HG02678 (cell line): ENCODE measurements around the gene NANOS2.
"Not testable (repeated sequence)": the region's sequence is repeated elsewhere in the genome, so short reads cannot be mapped to it uniquely, and the experiment has no call there.

Source experiments
- ATAC-seq: cut with Tn5 transposase; IDR thresholded peaks from one replicate; pipeline ENCODE4 v1.9.1; 2021; ENCODE audit warnings: mild to moderate bottlenecking, moderate library complexity; ENCODE audit not compliant: unreplicated experiment

Gene NANOS2

GRCh38 chr19:45897261-45897812 lies 17.2 kb downstream of the NANOS2 start:
- ATAC-seq = no peak

GRCh38 chr19:45895983-45896599 lies 18.5 kb downstream of the NANOS2 start:
- not testable (repeated sequence) for ATAC-seq

- ATAC-seq = no peak
Measured at GRCh38 chr19:45895519-45895972, 19.0 kb downstream of the NANOS2 start.

GRCh38 chr19:45890877-45891276 lies 23.7 kb downstream of the NANOS2 start:
- no peak for ATAC-seq

GRCh38 chr19:45889210-45889885 lies 25.2 kb downstream of the NANOS2 start:
- ATAC-seq = no peak

GRCh38 chr19:45887200-45887710 lies 27.3 kb downstream of the NANOS2 start:
- no peak for ATAC-seq

- peak; percentile 59 for ATAC-seq
Measured at GRCh38 chr19:45886427-45887199, 28.0 kb downstream of the NANOS2 start.

GRCh38 chr19:45885556-45886426 lies 28.8 kb downstream of the NANOS2 start, which contains the start of gene IRF2BP1:
Gene IRF2BP1, minus strand, starts transcription at chr19:45886141. Its CDS starts 367 bp downstream, at chr19:45885774.
- ATAC-seq = peak; percentile 49

GRCh38 chr19:45884682-45885555 lies 29.7 kb downstream of the NANOS2 start:
- ATAC-seq = no peak

- no peak for ATAC-seq
Measured at GRCh38 chr19:45883881-45884681, 30.5 kb downstream of the NANOS2 start.

- ATAC-seq = no peak
Measured at GRCh38 chr19:45883586-45883880, 31.0 kb downstream of the NANOS2 start.

GRCh38 chr19:45882652-45883585 lies 31.7 kb downstream of the NANOS2 start:
- ATAC-seq = peak; percentile 40

GRCh38 chr19:45881909-45882528 lies 32.6 kb downstream of the NANOS2 start:
- no peak for ATAC-seq

- ATAC-seq = no peak
Measured at GRCh38 chr19:45881082-45881908, 33.3 kb downstream of the NANOS2 start.

- ATAC-seq = no peak
Measured at GRCh38 chr19:45879971-45880370, 34.6 kb downstream of the NANOS2 start.

GRCh38 chr19:45879055-45879454 lies 35.5 kb downstream of the NANOS2 start:
- ATAC-seq = no peak
